WERI-Rb-1 (cell line): ENCODE measurements around the gene IFFO2.

Experiments used
- DNase-seq: peaks from one replicate; pipeline ENCODE4 v3.0.0-alpha.2; 2020
- H3K27ac ChIP-seq: fragments of 250-450 bp; sonication (Bioruptor Pico); 2 replicates; pipeline ENCODE4 v1.5.1; 2020; ENCODE audit warnings: mild to moderate bottlenecking, moderate library complexity
- H3K27me3 ChIP-seq: fragments of 250-450 bp; sonication (Bioruptor Pico); 2 replicates; pipeline ENCODE4 v1.5.1; 2021; ENCODE audit warnings: mild to moderate bottlenecking, low read depth, moderate library complexity; ENCODE audit not compliant: insufficient read depth, severe bottlenecking
- H3K36me3 ChIP-seq: fragments of 250-450 bp; sonication (Bioruptor Pico); 2 replicates; pipeline ENCODE4 v1.5.1; 2020; ENCODE audit warnings: mild to moderate bottlenecking, moderate library complexity
- H3K4me3 ChIP-seq: 2 replicates; pipeline ENCODE4 v1.5.1; 2011; ENCODE audit warnings: low read depth, mild to moderate bottlenecking, control low read depth, low read length
- H3K9me3 ChIP-seq: fragments of 250-450 bp; sonication (Bioruptor Pico); 2 replicates; pipeline ENCODE4 v1.5.1; 2021; ENCODE audit warnings: mild to moderate bottlenecking, moderate library complexity; ENCODE audit not compliant: severe bottlenecking
- CTCF ChIP-seq: IDR thresholded peaks from 2 replicates; pipeline ENCODE4 v1.5.1; 2011; ENCODE audit warnings: low read depth, mild to moderate bottlenecking, control low read depth, inconsistent platforms, low read length

The IFFO2 gene

GRCh38 chr1:18956193-18957135 is at the start of gene IFFO2:
Gene IFFO2 (minus strand): TSS chr1:18956676. CDS start chr1:18956332, 344 bp downstream.
- no peak for TF ChIP-seq CTCF
- Histone ChIP-seq H3K9me3 (no peaks in the 10 kb centered on the region), H3K27ac (peak within 1 kb of the TSS; percentile 47; the same call in 1 of the 2 replicates), H3K4me3 (peak within 1 kb of the TSS; percentile 73), H3K27me3 (no peaks in the 10 kb centered on the region), H3K36me3 (no peaks in the 10 kb centered on the region)
- peak; percentile 97 for DNase-seq

- H3K4me3 ChIP-seq, result no peak overlapping the region
- no peak for DNase-seq
- H3K27me3 ChIP-seq, result no peaks in the 10 kb centered on the region
- peaks cover under 1% of the 10 kb centered on the region for H3K9me3 ChIP-seq
- no peaks in the 10 kb centered on the region for H3K36me3 ChIP-seq
- no peak overlapping the region for H3K27ac ChIP-seq
- TF ChIP-seq CTCF, result no peak
Observed at GRCh38 chr1:19006000-19006399, 49.5 kb upstream of the IFFO2 start.

GRCh38 chr1:19003371-19004290 is 47.2 kb upstream of the IFFO2 start:
- DNase-seq, result no peak
- Histone ChIP-seq H3K27ac (no peak overlapping the region), H3K27me3 (no peaks in the 10 kb centered on the region), H3K36me3 (no peaks in the 10 kb centered on the region), H3K4me3 (no peak overlapping the region), H3K9me3 (peaks cover 3% of the 10 kb centered on the region)
- no peak for TF ChIP-seq CTCF

GRCh38 chr1:19000065-19000464 is 43.6 kb upstream of the IFFO2 start:
- Histone ChIP-seq H3K4me3 (no peak overlapping the region), H3K27ac (no peak overlapping the region), H3K27me3 (no peaks in the 10 kb centered on the region), H3K36me3 (no peaks in the 10 kb centered on the region), H3K9me3 (peaks cover 3% of the 10 kb centered on the region)
- no peak for DNase-seq
- TF ChIP-seq CTCF, result no peak

GRCh38 chr1:18999359-18999758 is 42.9 kb upstream of the IFFO2 start:
- TF ChIP-seq CTCF, result no peak
- H3K4me3 ChIP-seq, result no peak overlapping the region
- no peak overlapping the region for H3K27ac ChIP-seq
- no peaks in the 10 kb centered on the region for H3K36me3 ChIP-seq
- DNase-seq, result no peak
- peaks cover 3% of the 10 kb centered on the region for H3K9me3 ChIP-seq
- no peaks in the 10 kb centered on the region for H3K27me3 ChIP-seq
